Stomach (tissue), 9 donors: ENCODE data around the gene ANTXR2. TPM values are rescaled to one million over a fixed set of nuclear protein-coding genes. Genes with fewer than 3 reads are reported as not detected.

Source experiments
- DNase-seq, 2 donors: peaks; one replicate each; pipeline versions ENCODE4 v3.0.0 to v3.0.0-alpha.2; 2013 to 2019
- H3K27ac ChIP-seq, 5 donors: fragments of 200-600 bp in 4 of 5; sonication (generic) in 4 of 5; one replicate each; pipeline ENCODE4 v1.5.1; 2013 to 2019; ENCODE audit warnings: mild to moderate bottlenecking in 1 of 5, moderate library complexity in 1 of 5
- H3K27me3 ChIP-seq, 3 donors: fragments of 200-600 bp; sonication (generic); one replicate each; pipeline ENCODE4 v1.5.1; 2017 to 2019; ENCODE audit warnings: mixed run types in 1 of 3
- H3K36me3 ChIP-seq, 4 donors: fragments of 200-600 bp; sonication (generic); 1 replicate in 3 of 4; 2 replicates in 1 of 4; pipeline ENCODE4 v1.5.1; 2016 to 2019
- H3K4me1 ChIP-seq, 4 donors: fragments of 200-600 bp; sonication (generic); one replicate each; pipeline ENCODE4 v1.5.1; 2016 to 2019
- H3K4me3 ChIP-seq, 4 donors: fragments of 200-600 bp; sonication (generic) in 3 of 4; one replicate each; pipeline ENCODE4 v1.5.1; 2016 to 2019; ENCODE audit warnings: mild to moderate bottlenecking in 1 of 4
- H3K9me3 ChIP-seq, 4 donors: fragments of 200-600 bp; sonication (generic); one replicate each; pipeline ENCODE4 v1.5.1; 2016 to 2019
- EP300 ChIP-seq: sonication (generic); formaldehyde crosslinking; IDR thresholded peaks from one replicate; pipeline ENCODE4 v1.6.1; 2017; ENCODE audit warnings: antibody characterized with exemption
- POLR2A ChIP-seq, 4 donors: fragments of 450-650 bp; IDR thresholded peaks; one replicate each; pipeline ENCODE4 v1.6.1; 2016; ENCODE audit warnings: antibody characterized with exemption in 4 of 4, control low read depth in 2 of 4, mild to moderate bottlenecking in 1 of 4, moderate library complexity in 1 of 4
- POLR2AphosphoS5 ChIP-seq, 3 donors: sonication (generic); formaldehyde crosslinking; IDR thresholded peaks; one replicate each; pipeline ENCODE4 v1.6.1; 2016; ENCODE audit warnings: antibody characterized with exemption in 3 of 3
- WGBS, 5 donors: extraction: QIAGEN DNeasy Blood & Tissue Kit in 3 of 5; methylation state at CpG; one replicate each; pipeline versions ENCODE4 v1.1.5 to v1.1.7; 2013 to 2018; 5-methylcytosine and 5-hydroxymethylcytosine counted together
- intact Hi-C: fragments of 100-400 bp; cut with DNase I; formaldehyde crosslinking; loops from one replicate; pipeline ENCODE4 v1.15.1; 2023; ENCODE audit warnings: low total_unique reads
- polyA plus RNA-seq, 3 donors: library from polyadenylated mRNA; stranded (reverse); fragments of 200-250 nt; gene quantifications; one replicate each; pipeline ENCODE4 v1.2.3, GENCODE V29; 2013
- total RNA-seq, 5 donors: library from RNA; depleted of rRNA; stranded (reverse); fragments of >200 nt; gene quantifications; one replicate each; pipeline versions ENCODE4 v1.1.0 to v1.2.3, GENCODE V29; 2014 to 2016
- TF ChIP-seq, protein P1 (sequence below), 7 experiments: fragments of 450-650 bp in 4 of 7; fragments of 200-600 bp in 3 of 7; sonication (generic) in 3 of 7; IDR thresholded peaks; one replicate each; pipeline ENCODE4 v1.5.1; 2016 to 2019; ENCODE audit warnings: antibody characterized with exemption in 7 of 7, control low read depth in 2 of 7, mild to moderate bottlenecking in 1 of 7
- donor health status: healthy with polysubstance abuse.
- donor health status: Bipolar disorder and iron deficiency.
- donor health status: healthy.

ANTXR2 gene
- total and polyA plus RNA-seq, 8 donors = 8.3 to 116 (median 36.1) TPM

DNA sequence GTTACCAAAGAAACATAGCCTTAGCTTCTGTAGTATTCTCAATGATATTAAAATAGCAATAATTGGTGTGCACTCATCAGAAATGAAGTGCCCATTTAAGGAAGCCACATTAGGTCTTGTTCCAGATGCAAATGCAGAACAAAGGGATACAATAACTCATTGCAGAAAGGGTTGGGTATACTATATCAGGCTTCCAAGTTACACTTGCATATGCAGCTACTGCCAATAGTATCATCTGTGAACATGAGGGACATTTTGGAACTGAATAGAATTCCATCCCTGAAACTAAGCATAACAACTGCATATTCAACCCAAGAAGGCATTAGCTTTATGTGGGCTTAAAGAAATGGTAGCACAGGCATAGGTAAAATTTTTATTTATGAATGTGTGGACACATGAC, 167.8 kb downstream of the ANTXR2 start:
- intact Hi-C loops = no loop called here
- DNase-seq = no peak
- H3K27ac ChIP-seq = no peak overlapping the region
- H3K27me3 ChIP-seq = no peaks in the 10 kb centered on the region
- H3K4me3 ChIP-seq = no peak overlapping the region
- TF ChIP-seq POLR2A (IDR thresholded peaks at IDR 0.05) (no peak), EP300 (no peak), POLR2AphosphoS5 (IDR thresholded peaks at IDR 0.05) (no peak)
- TF ChIP-seq, protein P1, sequence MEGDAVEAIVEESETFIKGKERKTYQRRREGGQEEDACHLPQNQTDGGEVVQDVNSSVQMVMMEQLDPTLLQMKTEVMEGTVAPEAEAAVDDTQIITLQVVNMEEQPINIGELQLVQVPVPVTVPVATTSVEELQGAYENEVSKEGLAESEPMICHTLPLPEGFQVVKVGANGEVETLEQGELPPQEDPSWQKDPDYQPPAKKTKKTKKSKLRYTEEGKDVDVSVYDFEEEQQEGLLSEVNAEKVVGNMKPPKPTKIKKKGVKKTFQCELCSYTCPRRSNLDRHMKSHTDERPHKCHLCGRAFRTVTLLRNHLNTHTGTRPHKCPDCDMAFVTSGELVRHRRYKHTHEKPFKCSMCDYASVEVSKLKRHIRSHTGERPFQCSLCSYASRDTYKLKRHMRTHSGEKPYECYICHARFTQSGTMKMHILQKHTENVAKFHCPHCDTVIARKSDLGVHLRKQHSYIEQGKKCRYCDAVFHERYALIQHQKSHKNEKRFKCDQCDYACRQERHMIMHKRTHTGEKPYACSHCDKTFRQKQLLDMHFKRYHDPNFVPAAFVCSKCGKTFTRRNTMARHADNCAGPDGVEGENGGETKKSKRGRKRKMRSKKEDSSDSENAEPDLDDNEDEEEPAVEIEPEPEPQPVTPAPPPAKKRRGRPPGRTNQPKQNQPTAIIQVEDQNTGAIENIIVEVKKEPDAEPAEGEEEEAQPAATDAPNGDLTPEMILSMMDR (IDR thresholded peaks at IDR 0.05) = no peak
- no peaks in the 10 kb centered on the region for H3K4me1 ChIP-seq
- H3K9me3 ChIP-seq = no peaks in the 10 kb centered on the region
- H3K36me3 ChIP-seq = peaks cover 18 to 26% (median 24%) of the 10 kb centered on the region in 4 donors

DNA sequence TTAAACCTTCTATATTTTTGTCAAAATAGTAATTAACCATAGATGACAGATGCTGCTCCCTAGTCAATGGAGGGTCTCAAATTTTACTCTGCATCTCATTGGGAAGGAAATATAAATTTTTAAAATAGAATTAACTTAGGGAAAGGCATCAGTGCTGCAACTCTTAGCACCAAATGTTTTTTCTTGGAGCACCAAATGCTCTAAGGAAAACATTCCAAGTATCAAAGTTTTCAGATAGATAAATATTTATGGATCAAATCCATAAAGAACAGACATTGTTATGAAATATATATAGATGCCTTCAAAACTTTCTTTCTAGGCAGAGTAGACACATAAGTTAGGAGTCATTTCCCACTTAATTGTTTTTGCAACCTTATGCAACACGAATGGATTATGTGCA, 168.7 kb downstream of the ANTXR2 start:
- Histone ChIP-seq H3K4me1 (no peaks in the 10 kb centered on the region), H3K36me3 (peaks cover 18 to 26% (median 24%) of the 10 kb centered on the region in 4 donors), H3K27ac (no peak overlapping the region), H3K4me3 (no peak overlapping the region), H3K27me3 (no peaks in the 10 kb centered on the region), H3K9me3 (no peaks in the 10 kb centered on the region)
- no peak for DNase-seq
- intact Hi-C loops = no loop called here
- TF ChIP-seq EP300 = no peak
- no peak for TF ChIP-seq POLR2A (IDR thresholded peaks at IDR 0.05)
- no peak for TF ChIP-seq POLR2AphosphoS5 (IDR thresholded peaks at IDR 0.05)
- TF ChIP-seq, protein P1 (IDR thresholded peaks at IDR 0.05) = no peak
- WGBS, 5 donors = 63 to 91% (median 80%) methylated on average over 1 of the region's 1 CpG

DNA sequence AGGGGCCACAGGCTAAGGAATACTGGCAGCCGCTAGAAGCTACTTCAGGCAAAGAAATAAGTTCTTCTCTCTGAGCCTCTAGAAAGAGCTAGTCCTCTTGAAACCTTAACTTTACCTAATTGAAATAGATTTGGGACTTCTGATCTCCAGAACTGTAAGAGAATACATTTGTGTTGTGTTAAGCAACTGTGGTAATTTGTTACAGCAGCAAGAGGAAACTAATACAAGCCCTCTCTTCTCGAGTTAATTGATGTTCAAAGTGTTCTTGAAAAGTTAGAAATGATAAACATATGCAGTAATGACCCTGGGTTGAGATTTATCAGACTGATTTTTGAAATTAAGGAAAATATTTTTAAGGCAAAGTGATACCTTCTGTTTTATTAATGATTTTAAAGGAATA, 172.8 kb downstream of the ANTXR2 start:
- no peak for TF ChIP-seq EP300
- TF ChIP-seq POLR2AphosphoS5 (IDR thresholded peaks at IDR 0.05) = no peak
- TF ChIP-seq POLR2A (IDR thresholded peaks at IDR 0.05) = no peak
- TF ChIP-seq, protein P1 (IDR thresholded peaks at IDR 0.05) = no peak
- 30 to 76% (median 45%) methylated on average over 2 of the region's 2 CpGs for WGBS, 5 donors

DNA sequence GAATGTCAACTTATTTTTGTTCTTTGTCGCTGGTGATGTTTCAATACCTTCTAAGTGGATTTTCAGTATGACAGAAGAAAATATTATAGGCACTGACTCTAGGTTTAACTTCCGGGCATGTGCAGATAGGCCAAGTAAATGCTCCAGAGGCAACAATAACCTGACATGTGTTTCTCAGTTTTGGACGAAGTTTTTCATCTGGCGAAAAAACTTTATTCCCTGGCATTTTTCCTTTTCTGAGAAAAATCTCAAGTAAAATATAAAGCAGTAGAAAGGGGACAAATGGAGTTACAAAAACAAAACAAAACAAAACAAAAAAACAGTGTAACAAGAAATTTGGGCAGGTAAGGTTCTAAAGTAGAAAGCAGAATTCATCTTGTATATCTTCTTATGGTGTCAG, 173.5 kb downstream of the ANTXR2 start:
- H3K27me3 ChIP-seq = no peaks in the 10 kb centered on the region
- H3K4me1 ChIP-seq = no peaks in the 10 kb centered on the region
- TF ChIP-seq POLR2A (IDR thresholded peaks at IDR 0.05) (no peak), POLR2AphosphoS5 (IDR thresholded peaks at IDR 0.05) (no peak), EP300 (no peak)
- TF ChIP-seq, protein P1 (IDR thresholded peaks at IDR 0.05) = no peak
- H3K4me3 ChIP-seq = no peak overlapping the region
- DNase-seq = no peak
- peaks cover 0 to 4% (median 0%) of the 10 kb centered on the region in 4 donors for H3K36me3 ChIP-seq
- no peak overlapping the region for H3K27ac ChIP-seq
- intact Hi-C loops = no loop called here
- no peaks in the 10 kb centered on the region for H3K9me3 ChIP-seq
- WGBS, 5 donors = 86 to 95% (median 89%) methylated on average over 4 of the region's 4 CpGs

More for the DNA sequence above, 172.8 kb downstream of the ANTXR2 start:
- no peaks in the 10 kb centered on the region for H3K27me3 ChIP-seq
- intact Hi-C loops = no loop called here
- no peak overlapping the region for H3K27ac ChIP-seq
- no peaks in the 10 kb centered on the region for H3K4me1 ChIP-seq
- no peak overlapping the region for H3K4me3 ChIP-seq
- no peak for DNase-seq
- no peaks in the 10 kb centered on the region for H3K9me3 ChIP-seq
- H3K36me3 ChIP-seq = peaks cover 0 to 5% (median 2%) of the 10 kb centered on the region in 4 donors
